NCI-H510A treated with DMSO at 0.1 percent for 48 hours (cell line): ENCODE measurements around the gene CMIP.

Experiments used
- DNase-seq: peaks from one replicate; lab custom pipeline; 2025; lab: John Stamatoyannopoulos, UW

CMIP gene

DNA sequence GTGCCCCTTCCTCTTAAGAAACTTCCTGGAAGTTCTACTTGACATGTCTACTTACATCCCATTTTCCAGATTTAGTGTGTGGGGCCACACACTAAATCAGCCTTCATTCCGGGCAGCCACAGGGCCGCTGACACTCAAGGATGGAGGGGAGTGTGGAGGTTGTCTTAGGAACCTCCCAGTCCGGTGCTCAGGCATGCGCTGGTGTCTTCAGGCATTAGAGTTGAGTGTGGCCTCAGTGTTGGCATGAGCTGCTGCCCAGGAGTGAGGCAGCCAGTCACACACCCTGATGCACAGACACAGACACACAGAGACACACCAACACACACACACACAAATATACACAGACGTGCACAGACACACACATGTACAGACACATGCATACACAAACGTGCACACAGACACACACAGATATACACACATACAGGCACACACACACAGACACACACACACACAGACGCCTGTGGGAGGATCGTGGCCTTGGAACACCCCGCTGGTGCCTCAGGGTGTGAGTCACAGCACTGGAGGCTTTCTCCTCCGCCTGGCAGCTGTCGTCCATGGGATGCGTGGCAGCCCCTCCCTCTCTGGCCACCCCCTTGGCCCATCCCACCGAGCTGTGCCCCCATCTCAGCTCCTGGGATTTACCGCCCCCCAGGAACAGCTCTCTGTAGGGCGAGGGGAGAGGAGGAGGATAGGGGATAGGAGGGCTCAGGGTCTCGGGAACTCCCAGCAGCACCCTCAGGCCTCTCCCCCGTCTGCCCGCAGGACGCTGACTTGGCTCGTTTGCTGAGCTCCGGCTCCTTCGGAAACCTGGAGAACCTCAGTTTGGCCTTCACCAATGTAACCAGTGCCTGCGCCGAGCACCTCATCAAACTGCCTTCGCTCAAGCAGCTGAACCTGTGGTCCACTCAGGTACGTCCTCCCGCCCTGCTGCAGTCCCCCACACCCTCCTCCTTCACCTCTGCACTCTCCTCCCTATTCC lies 258.9 kb downstream of the CMIP start:
- DNase-seq, result no peak

DNA sequence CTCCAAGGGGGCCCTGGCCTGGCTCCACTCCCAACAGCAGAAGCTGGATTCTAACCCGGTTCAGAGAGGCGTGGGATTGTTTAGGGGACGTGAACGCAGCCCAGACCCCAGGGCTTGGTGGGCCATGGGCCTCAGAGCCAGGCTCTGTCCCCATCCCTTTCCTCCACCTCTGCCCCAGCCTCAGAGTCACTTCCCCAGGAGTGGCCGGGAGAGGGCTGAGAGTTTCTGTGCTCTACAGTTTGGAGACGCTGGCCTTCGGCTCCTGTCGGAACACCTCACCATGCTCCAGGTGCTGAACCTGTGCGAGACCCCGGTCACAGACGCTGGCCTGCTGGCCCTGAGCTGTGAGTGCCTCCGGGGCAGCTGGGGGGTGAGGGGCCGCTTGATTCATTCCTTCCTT lies 260.7 kb downstream of the CMIP start:
- DNase-seq, result no peak

DNA sequence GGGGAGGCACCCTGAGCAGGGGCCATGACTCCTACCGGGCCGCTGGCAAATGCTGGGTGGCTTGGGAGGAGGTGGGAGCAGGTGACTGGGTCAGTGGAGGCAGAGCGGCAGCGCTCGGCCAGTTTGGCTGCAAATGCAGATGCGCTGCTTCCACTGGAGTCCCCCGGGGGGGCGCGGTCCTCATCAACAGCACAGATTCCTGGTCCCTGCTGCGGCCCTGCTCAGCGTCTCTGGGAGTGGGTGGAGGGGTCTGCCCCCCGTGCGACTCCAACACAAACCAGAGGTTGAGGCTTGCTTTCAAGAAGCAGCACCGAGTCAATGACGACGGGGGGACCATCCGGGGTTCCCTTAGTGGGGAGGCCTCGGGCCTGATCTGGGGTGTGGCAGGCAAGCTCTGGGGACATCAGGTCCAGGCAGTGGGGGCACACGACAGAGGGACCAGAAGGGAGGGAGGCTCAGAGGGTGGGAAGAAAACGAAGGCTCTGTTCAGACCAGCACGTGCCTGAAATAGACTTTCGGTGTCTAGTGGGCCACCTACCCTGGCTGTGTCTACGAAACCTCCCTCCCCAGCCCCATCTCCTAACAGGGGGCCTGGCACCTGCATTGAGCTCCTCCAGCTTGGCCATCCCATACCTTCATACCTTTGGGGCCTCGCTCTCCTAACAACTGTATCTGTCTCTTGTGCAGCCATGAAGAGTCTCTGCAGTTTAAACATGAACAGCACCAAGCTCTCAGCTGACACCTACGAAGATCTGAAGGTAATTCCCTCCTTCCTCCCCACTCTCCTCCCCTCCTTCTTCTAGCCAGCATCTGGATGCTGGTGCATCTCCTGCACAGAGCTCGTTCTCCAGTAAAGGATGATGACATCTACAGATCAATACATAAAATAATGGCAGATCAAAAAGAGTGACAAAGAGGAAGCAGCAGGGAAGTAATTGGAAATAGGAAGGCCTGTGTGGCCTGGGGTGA lies 262.0 kb downstream of the CMIP start:
- no peak for DNase-seq

DNA sequence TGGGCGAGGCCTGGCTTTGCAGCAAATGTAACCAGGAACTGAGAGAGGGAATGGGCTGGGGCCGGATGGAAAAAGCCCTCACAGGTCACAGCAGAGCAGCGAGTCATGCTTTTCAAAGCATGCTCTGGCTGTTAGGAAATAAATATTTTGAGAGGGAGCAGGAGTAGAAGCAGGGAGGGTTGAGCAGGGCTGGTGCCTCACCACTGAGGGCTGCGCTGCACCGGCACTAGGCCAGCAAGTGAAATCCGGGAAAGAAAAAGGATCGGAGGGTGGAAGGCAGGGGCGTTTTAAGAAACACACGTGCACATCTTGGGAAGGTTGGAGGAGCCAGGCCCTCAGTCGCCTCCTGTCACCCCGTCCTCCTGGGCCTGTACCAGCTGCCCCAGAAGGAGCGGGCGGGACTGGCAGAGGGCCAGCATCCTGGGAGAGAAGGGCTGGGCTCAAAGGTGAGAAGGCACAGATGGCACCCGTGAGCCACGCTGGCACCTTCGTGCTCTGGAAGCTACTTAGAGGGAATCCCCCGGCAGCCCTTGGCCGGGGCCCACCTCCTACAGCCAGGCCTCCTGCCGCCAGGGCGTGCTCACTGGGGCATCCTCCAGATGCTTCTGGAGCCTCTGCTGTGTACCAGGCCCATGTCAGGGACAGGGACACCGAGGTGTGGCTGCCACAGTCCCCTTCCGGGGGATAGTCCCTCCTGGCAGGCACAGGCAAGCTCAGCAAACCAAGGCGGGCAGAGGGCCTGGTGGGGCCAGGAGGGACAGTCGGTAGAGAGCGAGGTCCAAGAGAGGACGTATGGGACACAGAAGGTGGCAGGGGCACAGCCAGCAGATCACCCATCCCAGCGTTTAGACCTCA lies 263.0 kb downstream of the CMIP start:
- DNase-seq, result no peak

DNA sequence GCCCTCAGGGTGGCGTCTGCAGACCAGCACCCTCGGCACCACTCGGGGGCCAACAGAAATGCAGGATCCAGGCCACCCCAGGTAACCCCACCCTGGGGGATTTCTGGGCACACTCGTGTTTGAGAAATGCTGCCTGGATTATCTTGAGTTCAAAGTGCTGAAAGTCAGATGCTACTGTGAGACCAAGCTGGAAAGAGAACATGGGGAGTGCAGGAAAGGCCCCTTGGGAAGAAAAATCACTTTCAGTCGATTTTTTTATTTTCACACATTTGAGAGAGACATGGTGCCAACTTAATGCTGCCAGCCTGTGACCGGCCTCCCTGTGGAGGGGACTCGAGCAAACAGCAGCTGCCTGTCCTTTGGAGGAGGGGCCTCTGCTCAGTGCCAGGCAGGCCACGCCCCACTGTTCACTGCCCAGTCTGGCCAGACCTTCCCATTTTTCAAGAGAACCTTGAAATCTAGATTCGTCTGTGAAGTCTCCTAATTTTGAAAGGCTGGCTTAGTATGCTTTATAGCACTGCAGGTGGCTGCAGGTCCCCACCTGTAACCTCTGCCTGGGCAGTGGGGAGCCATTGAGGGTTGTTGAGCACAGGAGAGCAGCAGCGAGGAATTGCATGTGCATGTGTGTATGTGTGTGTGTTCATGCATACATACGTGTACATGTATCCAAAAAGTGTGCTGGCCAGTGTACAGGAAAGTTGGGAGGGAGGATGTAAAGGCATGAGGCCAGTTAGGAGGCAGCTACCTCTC lies 263.8 kb downstream of the CMIP start:
- DNase-seq, result no peak

DNA sequence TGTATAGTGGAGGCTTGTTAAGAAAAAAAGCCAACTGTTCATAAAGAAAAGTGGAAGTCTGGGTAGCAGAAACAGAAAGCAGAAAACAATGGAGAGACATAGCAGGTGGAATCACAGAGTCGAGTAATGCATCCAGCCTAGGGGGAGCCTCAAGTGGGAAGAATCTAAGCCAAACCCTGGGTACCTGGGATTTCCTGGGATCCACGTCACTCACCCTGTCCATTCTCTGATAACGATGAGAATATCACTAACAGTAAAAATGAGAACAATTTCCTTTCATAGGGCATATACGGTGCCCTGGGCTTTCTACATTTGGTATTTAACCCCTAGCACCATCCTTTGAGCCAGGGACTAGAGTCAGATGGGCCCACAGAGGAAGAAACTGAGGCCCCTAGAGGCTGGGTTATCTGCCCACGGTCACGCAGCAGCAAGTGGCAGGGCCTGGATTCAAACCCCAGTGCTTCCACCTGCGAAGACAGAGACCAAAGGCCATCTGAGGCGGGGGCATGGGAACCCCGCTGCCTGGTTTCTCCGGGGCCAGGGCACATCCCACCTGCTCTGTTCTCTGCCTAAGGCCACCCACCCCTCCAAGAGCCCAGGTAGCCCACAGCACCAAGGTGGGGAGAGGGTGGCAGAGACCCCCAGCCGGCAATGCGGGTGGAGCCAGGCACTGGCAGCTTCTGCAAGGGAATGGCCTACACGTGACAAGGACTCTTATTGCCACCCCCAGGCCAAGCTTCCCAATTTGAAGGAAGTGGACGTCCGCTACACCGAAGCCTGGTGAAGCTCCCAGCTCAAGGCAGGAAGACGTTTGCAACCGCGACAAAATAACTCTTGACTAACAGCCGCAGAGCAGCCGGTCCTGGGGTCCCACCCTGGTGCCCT lies 264.6 kb downstream of the CMIP start:
- DNase-seq, result no peak

DNA sequence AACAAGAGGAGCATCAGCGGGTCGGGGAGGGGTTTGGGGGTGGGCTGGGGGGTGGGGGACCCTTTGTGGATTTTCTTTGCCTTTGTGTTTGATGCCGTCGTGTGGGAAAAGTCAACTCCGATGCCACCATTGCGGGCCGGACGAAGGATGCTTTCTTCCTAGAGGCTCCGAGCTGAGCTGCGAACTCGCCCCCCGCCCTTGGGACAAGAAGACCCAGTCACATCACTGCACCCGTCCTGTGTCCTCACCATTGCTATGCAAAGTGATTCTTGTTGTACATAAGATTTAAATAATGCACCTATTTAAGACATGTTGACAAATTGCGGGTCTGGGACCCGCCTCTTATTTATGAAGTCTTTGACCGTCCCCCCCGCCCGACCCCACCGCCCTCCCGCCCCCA lies 265.4 kb downstream of the CMIP start:
- no peak for DNase-seq

DNA sequence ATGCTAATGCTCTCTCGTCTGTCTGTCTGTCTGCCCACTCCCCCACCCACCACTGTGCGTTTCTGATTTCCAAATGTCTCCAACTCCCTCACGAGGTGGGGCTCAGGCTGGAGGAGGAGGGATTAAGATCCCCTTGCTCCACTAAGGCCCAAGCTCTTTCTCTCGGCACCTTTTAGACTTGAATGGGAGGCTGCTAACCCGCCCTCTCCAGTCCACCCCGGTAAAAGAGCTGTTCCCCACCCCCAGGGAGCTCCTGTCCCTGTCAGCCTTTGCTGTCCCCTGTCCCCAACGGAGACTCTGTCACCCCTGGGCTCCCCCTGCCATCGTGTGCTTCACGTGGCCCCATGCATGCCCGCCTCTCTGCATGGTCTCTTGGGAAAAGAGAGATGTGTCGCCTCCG lies 266.0 kb downstream of the CMIP start:
- no peak for DNase-seq

DNA sequence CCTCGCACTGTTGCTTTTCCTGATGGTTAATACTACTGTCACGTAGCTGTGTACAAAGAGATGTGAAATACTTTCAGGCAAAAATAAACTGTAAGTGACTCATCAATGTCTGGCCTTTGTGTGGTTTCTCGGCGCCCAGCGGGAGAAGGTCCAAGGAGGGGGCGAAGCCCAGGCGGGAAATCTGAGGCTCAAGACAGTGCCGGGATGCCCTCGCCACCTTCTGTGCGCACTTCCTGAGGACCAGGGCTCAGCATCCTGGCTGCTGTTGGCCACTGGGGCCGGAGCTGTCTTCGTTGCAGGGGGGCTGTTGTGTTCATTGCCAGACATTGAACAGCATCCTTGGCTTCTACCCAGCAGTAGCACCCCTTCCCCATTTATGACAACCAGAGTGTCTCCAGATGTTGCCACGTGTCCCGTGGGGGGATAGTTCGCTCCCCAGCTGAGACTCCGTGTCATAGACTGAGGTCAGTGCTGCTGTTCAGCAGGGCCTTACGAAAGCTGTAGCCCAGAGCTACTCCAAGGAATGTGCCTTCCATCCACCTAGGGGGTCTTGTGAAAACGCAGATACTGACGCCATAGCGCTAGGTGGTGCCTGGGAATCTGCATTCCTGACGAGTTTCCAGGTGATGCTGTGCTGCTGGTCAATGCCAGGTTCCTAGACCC lies 267.2 kb downstream of the CMIP start:
- DNase-seq, result no peak

DNA sequence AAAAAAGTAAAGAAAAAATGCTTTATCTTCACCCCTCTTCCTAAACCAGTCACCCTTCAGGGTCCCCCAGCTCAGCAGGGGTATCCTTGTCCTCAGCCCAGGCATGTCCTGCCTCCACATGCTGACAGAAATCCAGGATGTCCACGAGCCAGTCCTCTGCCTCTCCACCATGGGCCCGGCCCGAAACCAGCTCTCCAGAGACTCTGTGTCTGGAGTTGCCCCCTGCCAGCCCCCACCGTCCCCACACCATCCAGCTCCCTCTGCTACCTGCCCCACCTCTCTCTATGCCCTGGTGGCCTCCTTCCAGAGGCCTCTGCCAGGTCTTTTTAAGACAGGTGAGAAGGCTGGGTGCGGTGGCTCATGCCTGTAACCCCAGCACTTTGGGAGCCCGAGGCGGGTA lies 268.1 kb downstream of the CMIP start:
- DNase-seq, result no peak

DNA sequence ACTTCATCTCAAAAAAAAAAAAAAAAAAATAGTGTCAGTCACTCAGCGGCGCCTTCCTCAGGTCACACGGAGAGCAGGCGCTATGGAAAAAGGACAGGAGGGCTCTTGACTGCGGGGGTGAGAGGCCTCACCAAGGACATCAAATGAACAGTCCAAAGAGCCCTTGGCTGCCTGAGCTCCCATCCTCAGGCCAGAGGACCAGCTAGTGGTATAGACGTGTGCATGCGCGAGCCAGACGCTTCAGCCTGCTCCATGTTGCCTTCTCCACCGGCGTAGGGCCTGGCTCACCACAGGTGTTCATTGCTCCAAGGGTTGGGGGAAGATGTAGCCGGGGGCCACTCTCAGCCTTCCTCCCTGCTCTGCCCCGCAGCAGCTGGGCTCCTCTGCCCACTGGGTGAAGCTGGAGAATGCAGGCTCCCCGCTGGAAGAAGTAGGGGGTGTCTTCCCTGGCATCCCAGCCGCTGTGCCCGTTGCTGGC lies 268.7 kb downstream of the CMIP start:
- DNase-seq, result no peak

DNA sequence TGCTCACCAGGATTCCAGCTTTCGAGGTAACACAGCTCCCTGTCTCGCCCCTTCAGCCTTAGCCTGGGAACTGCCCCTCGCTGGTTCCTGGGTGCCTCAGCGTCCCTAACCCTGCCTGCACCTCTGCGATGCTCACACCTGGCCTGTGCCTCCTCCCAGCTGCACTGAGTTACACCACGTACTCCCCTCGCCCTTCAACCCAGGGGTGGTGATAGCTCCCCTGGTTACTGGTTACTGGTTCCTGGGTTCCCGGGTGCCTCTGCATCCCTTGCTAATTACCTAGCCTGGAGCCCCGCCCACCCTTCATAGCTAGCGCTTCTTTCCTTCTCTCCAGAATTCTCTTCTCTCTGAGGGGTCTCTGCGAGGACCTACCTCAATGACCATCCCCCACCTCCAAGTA lies 269.2 kb downstream of the CMIP start:
- DNase-seq, result no peak

DNA sequence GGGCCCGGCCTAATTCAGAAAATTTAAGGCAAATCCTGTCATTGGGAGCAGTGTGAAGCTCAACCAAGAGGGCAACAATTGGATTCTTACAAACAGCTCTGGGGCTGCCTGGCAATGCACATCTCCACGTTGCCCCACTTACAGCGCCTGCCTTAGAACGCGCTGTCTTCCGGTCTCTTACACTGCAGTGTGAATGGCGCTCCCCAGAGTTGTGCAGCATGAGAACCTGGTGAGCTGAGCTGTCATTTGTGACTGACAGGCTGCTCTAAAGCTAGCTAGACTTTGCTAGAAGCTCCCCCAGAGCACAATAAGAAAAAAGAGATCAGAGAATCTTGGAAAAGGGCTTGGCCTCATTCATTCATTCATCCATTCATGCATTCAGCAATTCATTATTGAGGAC lies 270.0 kb downstream of the CMIP start:
- no peak for DNase-seq

DNA sequence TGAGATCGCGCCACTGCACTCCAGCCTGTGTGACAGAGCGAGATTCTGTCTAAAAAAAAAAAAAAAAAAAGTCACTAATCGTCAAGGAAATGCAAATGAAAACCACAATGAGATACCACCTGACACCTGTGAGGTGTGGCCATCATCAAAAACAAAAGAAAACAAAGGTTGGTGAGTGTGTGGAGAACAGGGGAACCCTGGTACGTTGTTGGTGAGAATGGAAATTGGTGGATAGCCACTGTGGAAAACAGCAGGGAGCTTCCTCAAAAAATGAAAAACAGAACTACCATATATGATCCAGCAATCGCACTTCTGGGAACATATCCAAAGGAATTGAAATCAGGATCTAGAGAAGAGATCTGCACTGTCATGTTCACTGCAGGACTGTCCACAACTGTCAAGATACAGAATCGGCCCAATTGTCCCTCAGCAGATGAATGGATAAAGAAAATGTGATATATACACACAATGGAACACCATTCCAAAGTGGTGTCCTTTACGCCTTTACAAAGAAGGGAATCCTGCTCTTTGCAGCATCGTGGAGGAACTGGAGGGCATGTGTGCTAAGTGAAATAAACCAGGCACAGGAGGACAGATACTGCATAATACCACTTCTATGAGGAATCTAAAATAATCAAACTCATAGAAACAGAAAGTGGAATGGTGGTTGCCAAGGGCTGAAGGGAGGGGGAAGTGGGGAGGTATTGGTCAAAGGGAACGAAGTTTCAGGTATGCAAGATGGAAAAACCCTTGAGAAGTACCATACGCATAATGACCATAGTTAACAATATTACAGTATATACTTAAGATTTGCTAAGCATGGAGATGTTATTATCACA lies 271.0 kb downstream of the CMIP start:
- DNase-seq, result no peak

DNA sequence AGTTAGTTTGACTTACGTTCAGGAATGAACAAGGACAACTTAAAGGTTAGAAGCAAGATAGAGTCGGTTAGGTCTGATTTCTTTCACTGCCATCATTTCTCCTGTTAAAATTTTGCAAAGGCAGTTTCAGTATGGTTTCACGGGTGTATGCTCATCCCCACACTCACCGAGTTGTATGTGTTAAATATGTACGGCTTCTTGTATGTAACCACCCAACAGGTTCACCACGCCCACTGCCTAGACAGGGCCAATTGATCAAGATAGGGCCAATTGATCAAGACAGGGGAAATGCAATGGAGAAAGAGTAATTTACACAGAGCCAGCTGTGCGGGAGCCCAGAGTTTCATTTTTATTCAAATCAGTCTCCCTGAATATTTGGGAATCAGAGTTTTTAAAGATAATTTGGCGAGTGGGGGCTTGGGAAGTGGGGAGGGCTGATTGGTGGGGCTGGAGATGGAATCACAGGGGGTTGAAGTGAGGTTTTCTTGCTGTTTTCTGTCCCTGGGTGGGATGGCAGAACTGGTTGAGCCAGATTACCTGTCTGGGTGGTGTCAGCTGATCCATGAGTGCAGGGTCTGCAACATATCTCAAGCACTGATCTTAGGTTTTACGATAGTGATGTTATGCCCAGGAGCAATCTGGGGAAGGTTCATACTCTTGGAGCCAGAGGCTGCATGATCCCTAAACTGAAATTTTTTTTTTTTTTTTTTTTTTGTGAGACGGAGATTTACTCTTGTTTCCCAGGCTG lies 272.0 kb downstream of the CMIP start:
- no peak for DNase-seq

DNA sequence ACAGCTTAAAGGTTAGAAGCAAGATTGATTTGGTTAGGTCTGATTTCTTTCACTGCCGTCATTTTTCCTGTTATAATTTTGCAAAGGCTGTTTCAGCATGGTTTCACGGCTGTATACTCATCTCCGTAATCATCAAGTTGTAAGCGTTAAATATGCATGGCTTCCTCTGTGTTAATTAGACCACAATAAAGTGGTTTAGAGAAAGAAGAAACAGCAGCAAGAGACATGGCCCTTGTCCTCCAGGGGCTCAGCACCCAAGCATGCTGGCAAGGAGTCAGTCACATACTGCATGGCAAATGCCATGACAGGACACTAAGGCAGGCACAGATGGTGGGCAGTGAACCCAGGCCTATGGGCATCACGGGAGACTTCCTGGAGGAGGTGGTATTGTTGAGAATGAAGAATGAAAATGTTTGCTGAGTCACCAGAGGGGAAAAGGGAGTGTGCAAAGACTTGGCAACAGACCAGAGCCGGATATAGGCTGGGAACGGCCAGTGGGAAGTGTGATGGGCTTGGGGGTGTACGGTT lies 273.1 kb downstream of the CMIP start:
- DNase-seq, result no peak

DNA sequence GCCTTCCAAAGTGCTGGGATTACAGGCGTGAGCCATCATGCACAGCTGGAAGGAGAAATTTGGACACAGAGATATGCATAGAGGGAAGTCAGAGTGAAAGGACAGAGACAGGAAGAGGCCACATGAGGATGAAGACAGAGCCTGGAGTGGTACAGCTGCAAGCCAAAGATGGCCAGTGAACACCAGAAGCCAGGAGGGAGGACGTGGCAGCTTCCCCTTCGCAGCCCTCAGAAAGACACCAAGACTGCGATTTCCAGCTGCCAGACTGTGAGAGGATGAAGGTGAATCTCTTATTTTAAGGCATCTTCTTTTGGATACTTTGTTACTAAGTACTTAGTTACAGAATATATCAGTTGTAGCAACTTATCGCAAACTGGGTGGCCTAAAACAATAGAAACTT lies 274.0 kb downstream of the CMIP start:
- DNase-seq, result no peak
